NOMO-1 (cell line): ENCODE data around the gene KDM4B.
"Not testable (repeated sequence)": the region's sequence is repeated elsewhere in the genome, so short reads cannot be mapped to it uniquely, and the experiment has no call there.

Experiments used
- DNase-seq, 2 experiments: peaks; one replicate each; lab custom pipeline; 2025; ENCODE audit not compliant: unreplicated experiment in 2 of 2; lab: John Stamatoyannopoulos, UW

KDM4B gene

GRCh38 chr19:5158549-5159134 lies 189.7 kb downstream of the KDM4B start:
- DNase-seq, result not testable (repeated sequence)

GRCh38 chr19:5160158-5160795 lies 191.4 kb downstream of the KDM4B start:
- DNase-seq, result not testable (repeated sequence)

GRCh38 chr19:5164845-5165696 lies 196.2 kb downstream of the KDM4B start:
- DNase-seq, result not testable (repeated sequence)

- no peak for DNase-seq
Observed at GRCh38 chr19:5165697-5166019, 196.7 kb downstream of the KDM4B start.

GRCh38 chr19:5166262-5166661 lies 197.3 kb downstream of the KDM4B start:
- DNase-seq, result no peak

- DNase-seq, result no peak
Observed at GRCh38 chr19:5170329-5170745, 201.4 kb downstream of the KDM4B start.

GRCh38 chr19:5171711-5172110 lies 202.8 kb downstream of the KDM4B start:
- DNase-seq, result no peak

GRCh38 chr19:5172859-5173630 lies 204.1 kb downstream of the KDM4B start:
- DNase-seq, result no peak

- no peak for DNase-seq
Observed at GRCh38 chr19:5173993-5174392, 205.1 kb downstream of the KDM4B start.

- no peak for DNase-seq
Observed at GRCh38 chr19:5177745-5178450, 209.0 kb downstream of the KDM4B start.

GRCh38 chr19:5178841-5179240 lies 209.9 kb downstream of the KDM4B start:
- DNase-seq, result no peak

- DNase-seq, result no peak
Observed at GRCh38 chr19:5179256-5179655, 210.3 kb downstream of the KDM4B start.

GRCh38 chr19:5181329-5181728 lies 212.4 kb downstream of the KDM4B start:
- DNase-seq, result no peak

GRCh38 chr19:5182751-5183150 lies 213.8 kb downstream of the KDM4B start:
- DNase-seq, result no peak

- DNase-seq, result no peak
Observed at GRCh38 chr19:5183616-5184015, 214.7 kb downstream of the KDM4B start.

GRCh38 chr19:5184930-5185329 lies 216.0 kb downstream of the KDM4B start:
- no peak for DNase-seq

- DNase-seq, result no peak
Observed at GRCh38 chr19:5186293-5187050, 217.6 kb downstream of the KDM4B start.

GRCh38 chr19:5188548-5189317 lies 219.8 kb downstream of the KDM4B start:
- DNase-seq, result no peak

GRCh38 chr19:5189318-5189607 lies 220.3 kb downstream of the KDM4B start:
- DNase-seq, result no peak
